DND-41 (cell line): Measurements from ENCODE around the gene IVD.

ENCODE experiments used
- EZH2 ChIP-seq: IDR thresholded peaks from 3 replicates; pipeline ENCODE4 v1.6.1; 2012; ENCODE audit warnings: borderline replicate concordance, low read depth, mild to moderate bottlenecking, moderate library complexity, low read length, inconsistent platforms; ENCODE audit not compliant: severe bottlenecking
- TF ChIP-seq, protein P1 (sequence below): IDR thresholded peaks from 2 replicates; pipeline ENCODE4 v1.5.1; 2012; ENCODE audit warnings: borderline replicate concordance, low read length, moderate library complexity, mild to moderate bottlenecking; ENCODE audit not compliant: poor library complexity, severe bottlenecking; ENCODE audit errors: extremely low read depth

GRCh38 chr15:40367371-40367685 lies 38.3 kb upstream of the IVD start:
- TF ChIP-seq, protein P1, sequence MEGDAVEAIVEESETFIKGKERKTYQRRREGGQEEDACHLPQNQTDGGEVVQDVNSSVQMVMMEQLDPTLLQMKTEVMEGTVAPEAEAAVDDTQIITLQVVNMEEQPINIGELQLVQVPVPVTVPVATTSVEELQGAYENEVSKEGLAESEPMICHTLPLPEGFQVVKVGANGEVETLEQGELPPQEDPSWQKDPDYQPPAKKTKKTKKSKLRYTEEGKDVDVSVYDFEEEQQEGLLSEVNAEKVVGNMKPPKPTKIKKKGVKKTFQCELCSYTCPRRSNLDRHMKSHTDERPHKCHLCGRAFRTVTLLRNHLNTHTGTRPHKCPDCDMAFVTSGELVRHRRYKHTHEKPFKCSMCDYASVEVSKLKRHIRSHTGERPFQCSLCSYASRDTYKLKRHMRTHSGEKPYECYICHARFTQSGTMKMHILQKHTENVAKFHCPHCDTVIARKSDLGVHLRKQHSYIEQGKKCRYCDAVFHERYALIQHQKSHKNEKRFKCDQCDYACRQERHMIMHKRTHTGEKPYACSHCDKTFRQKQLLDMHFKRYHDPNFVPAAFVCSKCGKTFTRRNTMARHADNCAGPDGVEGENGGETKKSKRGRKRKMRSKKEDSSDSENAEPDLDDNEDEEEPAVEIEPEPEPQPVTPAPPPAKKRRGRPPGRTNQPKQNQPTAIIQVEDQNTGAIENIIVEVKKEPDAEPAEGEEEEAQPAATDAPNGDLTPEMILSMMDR, result no peak
- no peak for TF ChIP-seq EZH2
